GM12892 (cell line): ENCODE results near the gene LRATD1.

ENCODE experiments used
- POLR2A ChIP-seq: IDR thresholded peaks from 2 replicates; pipeline ENCODE4 v1.6.1; 2011; ENCODE audit warnings: low read depth, low read length, control low read depth
- POLR2AphosphoS5 ChIP-seq: IDR thresholded peaks from 2 replicates; pipeline ENCODE4 v1.6.1; 2011; ENCODE audit warnings: low read depth, low read length, control low read depth
- TAF1 ChIP-seq: IDR thresholded peaks from 2 replicates; pipeline ENCODE4 v1.6.1; 2011; ENCODE audit warnings: low read depth, mild to moderate bottlenecking, control low read depth, low read length, borderline replicate concordance

DNA sequence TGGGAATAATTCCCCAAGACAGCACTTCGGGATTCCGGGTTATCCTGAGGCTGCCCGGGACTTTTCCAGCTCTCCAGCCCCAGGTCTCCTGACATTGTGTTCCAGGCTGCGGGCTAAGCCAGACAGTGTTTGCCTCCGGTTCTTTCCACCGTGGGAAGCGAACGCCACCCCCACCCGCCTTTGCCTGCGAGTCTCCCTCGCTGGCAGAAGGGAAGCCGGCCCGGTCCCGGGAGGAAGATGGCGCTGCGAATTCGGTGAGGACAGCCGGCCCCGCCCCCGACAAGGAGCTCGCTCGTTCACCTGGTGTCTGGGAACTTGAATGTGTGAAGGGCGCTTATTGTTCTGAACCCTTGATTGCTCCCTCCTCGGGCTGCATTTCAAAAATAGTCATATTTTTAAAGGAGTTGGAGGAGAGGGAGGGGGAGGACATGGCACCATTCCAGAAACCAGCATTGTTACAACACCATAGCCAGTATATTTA, 2.9 kb downstream of the LRATD1 start:
- TF ChIP-seq POLR2AphosphoS5 (no peak), POLR2A (no peak), TAF1 (no peak)
